Activated CD4-positive, alpha-beta T cell treated with anti-CD3 and anti-CD28 coated beads, Interleukin-10, Interleukin-2, amounts not matched to agents 100 ng/mL and 50 ng/mL, durations not matched to agents 16 hours and 8 hours (primary cell): ENCODE results near the gene ABCA9.
"Not testable (repeated sequence)": the region's sequence is repeated elsewhere in the genome, so short reads cannot be mapped to it uniquely, and the experiment has no call there.

Experiments used
- DNase-seq: peaks from one replicate; pipeline ENCODE4 v3.0.0-alpha.2; 2020

The ABCA9 gene

DNA sequence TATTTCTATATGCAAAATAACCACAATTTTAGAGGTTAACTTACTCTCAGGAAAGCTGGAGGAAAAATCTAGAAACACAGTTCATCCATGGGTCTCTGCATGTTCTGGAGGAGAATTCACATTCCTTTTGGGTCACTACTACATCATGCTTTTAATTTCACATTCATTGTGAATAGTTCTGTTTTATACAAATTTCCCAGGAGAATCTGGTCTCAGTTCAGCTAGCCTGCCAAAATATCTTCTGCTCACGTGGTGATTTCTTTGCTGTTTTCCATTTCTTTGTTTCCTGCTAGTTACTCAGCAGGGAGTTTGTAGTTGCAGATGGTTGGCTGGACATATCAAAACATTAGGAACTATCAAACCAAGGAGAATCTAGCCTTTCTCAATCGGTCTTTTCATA lies at the start of gene ABCA9:
TSS of gene ABCA9 (minus strand) at position 106 of the 400 bp plus-strand sequence. CDS start 9,801 bp downstream, outside the sequence.
- no peak for DNase-seq

DNA sequence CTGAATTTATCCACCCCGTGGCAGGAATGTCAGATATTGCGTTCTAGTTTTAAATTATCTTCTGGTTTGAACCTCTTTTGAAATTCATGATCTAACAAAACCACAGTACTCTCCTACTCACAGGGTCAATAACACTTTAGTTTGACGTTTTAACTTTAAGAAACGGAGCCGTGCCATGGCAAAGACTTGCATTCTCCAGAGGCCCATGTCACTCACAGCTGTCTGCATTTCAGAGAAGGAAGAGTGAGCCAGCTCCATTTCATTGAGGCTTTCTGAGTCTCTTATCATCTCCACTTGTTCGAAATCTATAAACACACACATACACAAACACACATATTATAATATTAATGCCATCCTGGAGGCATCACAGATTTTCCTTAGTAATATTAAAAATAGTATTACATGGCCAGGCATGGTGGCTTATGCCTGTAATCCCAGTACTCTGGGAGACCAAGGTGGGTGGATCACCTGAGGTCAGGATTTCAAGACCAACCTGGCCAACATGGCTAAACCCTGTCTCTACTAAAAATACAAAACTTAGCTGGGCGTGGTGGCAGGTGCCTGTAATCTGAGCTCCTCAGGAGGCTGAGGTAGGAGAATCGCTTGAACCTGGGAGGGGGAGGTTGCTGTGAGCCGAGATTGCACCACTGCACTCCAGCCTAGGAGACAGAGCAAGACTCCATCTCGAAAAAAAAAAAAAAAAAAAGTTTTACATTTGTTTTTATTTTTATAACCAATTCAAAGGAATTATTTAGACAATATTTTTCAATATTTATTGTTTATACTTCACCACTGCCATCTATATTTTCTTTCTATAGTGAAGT lies 45.4 kb upstream of the ABCA9 start:
- DNase-seq: no peak

- DNase-seq: no peak
These were observed 43.0 kb upstream of the ABCA9 start for GRCh38 chr17:69103557-69104233.

DNA sequence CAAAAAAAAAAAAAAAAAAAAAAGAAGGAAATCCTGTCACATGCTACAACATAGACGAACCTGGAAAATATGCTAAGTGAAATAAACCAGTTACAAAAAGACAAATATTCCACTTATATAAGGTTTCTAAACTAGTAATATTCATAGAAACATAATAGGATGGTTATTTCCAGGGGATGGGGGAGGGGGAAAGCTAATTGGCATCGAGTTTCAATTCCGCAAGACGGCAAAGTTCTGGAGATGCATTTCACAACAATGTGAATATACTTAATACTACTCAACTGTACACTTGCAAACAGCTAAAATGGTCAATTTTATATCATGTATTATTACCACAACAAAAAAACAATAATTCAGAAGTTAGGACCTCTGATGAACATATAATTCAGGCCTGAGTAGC lies 37.9 kb upstream of the ABCA9 start:
- no peak for DNase-seq

DNA sequence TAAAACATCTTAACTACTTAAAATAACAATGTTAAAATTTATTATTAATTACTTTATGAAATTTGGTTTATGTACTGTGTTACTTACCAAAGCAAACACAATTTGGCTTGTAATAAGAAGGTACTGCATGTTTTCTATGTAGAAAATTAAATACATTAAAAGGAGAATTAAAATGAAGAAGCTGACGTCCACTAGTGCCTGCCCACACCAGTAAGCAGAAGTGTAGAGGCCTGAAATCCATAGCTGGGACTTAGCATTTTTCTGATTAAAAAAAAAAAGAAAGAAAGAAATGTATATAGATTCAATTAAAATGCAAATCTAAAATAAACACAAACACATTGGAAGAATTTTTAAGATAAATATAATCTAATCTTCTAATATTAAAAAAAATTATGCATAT lies 35.8 kb upstream of the ABCA9 start:
- no peak for DNase-seq

DNA sequence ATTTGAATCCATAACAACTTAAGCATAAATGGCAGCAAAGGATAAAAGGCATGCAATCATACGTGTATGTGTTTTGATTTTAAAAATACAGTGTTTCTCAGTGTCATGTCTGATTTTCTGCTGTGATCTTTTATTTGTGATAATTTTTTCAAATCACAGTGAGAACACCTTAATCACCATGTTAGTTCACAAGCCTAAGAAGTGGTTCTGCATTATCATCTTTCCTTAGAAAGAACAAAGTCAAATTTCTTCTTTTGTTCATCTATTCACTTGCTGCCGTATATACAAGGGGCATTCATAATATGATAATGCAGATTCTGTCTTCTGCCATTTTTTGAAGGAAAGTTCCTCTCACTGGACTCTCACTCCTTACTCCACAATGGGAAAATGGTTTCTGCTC lies 33.3 kb upstream of the ABCA9 start:
- DNase-seq: no peak

GRCh38 chr17:69093279-69093789 lies 32.6 kb upstream of the ABCA9 start:
- DNase-seq: no peak

DNA sequence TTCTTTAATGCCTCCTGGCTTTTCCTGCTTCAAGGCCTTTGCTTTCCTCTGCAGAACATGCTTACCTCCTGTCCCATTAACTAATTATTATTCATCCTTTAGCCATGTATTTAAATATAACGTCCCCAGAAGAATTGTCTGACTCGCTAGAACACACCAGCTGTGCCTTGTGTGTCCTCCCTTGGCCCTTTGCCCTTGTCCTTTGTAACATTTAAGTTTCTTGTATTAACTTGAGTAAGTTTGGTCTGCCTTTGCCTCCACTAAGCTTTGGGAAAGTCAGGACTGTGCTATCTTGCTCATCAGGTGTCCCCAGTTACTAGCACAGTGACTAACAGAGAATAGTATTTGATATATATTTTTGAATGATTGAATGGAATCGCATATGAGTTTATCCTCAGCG lies 29.6 kb upstream of the ABCA9 start:
- no peak for DNase-seq

GRCh38 chr17:69088643-69089200 lies 28.0 kb upstream of the ABCA9 start:
- DNase-seq: no peak

GRCh38 chr17:69086641-69087040 lies 25.9 kb upstream of the ABCA9 start:
- no peak for DNase-seq

- no peak for DNase-seq
These were observed 24.2 kb upstream of the ABCA9 start for GRCh38 chr17:69084911-69085310.

DNA sequence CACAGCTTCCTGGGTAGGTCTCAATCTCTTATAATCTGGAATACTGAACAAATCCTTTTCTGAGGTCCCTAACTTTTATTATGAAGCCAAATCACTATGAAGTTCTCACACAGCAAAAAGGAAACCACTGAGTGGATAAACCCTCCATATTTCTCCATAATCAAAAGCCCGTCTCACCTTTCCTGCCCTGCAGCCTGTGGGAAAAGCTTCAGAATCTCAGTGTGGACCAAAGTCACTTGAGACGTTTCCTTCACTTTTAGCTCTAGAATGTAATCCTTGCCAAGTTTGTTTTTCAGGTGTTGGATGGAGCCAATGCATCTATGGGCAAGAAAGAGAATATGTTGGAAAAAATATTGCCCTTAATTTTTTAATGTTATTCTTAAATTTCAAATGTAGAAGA lies 22.0 kb upstream of the ABCA9 start:
- no peak for DNase-seq

DNA sequence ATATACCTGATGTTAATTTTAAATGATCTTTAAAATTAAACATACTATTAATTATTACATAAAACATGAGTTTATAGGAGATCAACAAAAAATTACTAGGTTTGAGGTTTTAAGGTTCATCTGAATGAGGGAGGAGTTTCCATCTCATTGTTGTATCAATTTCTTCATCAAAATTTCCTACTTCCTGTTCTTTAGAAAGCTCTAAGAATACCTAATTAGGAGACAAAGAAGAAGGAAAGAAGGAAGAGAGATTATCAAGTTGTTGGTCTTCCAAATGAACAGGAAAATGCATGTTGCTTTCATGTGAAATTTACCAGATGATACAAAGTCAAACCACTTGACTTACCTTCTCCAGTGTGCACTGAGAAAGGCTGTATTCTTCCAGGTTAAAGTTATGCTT lies 18.1 kb upstream of the ABCA9 start:
- no peak for DNase-seq

DNA sequence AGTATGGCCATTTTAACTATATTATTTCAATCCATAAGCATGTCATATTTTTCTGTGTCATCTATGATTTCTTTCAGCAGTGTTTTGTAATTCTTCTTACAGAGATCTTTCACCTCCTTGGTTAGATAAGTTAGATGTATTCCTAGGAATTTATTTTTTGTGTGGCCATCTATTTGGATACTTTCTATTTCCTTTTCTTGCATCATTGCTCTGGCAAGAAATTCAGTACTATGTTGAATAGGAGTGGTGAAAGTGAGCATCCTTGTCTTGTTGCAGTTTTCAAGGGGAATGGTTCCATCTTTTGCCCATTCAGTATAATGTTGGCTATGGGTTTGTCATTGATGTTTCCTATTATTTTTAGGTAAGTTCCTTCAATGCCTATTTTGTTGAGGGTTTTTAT lies 15.1 kb upstream of the ABCA9 start:
- no peak for DNase-seq

DNA sequence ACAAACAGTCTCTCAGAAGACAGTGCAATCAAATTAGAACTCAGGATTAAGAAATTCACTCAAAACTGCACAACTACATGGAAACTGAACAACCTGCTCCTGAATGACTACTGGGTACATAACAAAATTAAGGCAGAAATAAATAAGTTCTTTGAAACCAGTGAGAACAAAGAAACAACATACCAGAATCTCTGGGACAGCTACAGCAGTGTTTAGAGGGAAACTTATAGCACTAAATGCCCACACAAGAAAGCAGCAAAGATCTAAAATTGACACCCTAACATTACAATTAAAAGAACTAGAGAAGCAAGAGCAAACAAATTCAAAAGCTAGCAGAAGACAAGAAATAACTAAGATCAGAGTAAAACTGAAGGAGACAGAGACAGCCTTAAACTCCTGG lies 12.7 kb upstream of the ABCA9 start:
- not testable (repeated sequence) for DNase-seq

DNA sequence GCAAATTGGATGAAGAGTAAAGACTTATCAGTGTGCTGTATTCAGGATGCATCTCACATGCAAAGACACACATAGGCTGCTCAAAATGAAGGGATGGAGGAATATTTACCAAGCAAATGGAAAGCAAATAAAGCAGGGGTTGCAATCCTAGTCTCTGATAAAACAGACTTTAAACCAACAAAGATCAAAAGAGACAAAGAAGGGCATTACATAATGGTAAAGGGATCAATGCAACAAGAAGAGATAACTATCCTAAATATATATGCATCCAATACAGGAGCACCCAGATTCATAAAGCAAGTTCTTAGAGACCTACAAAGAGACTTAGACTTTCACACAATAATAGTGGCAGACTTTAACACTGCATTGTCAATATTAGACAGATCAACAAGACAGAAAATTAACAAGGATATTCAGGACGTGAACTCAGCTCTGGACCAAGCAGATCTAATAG lies 12.1 kb upstream of the ABCA9 start:
- DNase-seq: not testable (repeated sequence)

- not testable (repeated sequence) for DNase-seq
These were observed 10.5 kb upstream of the ABCA9 start for GRCh38 chr17:69071233-69071586.

DNA sequence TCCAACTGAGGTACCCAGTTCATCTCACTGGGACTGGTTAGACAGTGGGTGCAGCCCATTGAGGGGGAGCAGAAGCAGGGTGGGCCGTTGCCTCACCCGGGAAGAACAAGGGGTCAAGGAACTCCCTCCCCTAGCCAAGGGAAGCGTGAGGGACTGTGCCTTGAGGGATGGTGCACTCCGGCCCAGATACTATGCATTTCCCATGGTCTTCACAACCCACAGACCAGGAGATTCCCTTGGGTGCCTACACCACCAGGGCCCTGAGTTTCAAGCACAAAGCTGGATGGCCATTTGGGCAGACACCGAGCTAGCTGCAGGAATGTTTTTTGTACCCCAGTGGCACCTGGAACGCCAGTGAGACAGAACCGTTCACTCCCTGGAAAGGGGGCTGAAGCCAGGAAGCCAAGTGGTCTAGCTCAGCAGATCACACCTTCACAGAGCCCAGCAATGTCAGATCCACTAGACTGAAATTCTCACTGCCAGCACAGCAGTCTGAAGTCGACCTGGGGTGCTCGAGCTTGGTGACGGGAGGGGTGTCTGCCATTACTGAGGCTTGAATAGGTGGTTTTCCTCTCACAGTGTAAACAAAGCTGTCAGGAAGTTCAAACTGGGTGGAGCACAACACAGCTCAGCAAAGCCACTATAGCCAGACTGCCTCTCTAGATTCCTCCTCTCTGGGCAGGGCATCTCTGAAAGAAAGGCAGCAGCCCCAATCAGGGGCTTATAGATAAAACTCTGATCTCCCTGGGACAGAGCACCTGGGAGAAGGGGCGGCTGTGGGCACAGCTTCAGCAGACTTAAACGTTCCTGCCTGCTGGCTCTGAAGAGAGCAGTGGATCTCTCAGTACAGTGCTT lies 9.9 kb upstream of the ABCA9 start:
- DNase-seq: not testable (repeated sequence)

DNA sequence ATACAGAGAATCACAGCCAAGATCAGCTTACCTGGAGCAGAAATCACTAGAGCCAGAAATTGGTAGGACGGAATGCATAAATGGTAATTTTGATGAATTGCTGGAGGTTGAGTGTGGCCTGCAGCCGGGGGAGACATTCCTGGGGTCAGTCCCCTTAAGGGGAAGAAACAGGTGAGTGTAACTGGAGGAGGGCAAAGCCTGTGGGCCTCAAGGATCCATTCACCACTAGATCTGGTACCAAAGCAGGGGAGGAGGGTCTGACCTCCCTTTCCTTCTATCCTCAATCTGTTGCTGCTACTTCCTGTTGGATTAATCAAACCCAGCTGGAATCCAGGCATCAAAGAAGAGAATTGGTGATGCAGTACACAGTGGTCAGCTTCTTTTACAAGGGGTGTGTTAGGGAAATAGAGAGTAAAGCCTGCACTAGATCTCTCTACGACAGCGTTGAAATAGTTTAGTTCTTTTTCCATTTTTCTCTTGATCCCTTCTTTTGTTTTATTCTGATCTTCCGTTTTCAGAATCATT lies 8.6 kb upstream of the ABCA9 start:
- DNase-seq: no peak

DNA sequence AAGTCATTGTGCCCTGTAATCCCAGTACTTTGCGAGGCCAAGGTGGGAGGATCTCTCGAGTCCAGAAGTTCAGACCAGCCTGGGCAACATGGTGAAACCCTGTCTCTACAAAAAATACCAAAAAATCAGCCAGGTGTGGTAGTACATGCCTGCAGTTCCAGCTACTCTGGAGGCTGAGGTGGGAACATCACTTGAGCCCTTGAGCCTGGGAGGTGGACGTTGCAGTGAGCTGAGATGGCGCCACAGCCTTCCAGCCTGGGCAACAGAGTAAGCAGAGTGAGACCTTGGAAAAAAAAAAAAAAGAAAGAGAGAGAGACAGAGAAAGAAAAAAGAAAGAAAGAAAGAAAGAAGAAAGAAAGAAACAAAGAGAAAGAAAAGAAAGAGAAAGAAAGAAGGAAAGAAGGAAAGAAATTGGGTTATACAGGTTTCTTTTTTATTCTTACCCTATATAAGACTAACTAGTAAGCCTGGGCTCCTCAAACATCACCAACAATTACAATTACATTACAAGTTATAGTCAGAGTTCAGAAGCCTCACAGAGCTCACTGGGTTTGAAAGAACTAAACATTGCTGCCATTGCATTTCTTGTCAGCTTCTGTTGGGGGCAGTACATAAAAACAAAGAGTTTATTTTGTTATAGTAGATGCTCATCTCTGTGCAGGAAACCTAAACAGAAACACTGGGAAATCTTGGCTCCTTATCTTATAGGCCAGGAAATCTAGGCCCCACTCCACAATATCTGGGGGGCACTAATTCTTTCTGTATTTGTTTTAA lies 6.7 kb upstream of the ABCA9 start:
- no peak for DNase-seq

DNA sequence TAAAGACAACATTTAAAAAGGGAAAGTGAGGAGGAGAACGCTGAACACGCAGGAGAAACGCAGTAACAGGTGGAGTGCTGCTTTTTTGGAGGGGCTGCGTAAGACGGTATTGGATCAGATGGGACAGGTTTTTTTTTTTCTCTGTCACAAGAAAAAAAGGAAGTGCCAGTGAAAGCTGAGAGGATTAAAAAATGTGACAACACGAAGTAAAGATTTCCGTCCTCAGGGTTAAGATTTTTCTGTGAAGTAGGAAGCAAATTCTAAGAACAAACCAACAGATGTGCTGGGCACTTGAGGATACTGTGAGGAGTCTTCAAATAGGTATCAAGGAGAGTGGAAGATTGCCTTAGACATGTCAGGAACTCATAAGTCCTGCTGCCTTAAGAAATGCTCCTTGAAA lies 5.8 kb upstream of the ABCA9 start:
- DNase-seq: no peak

- DNase-seq: no peak
These were observed 4.4 kb upstream of the ABCA9 start for GRCh38 chr17:69065113-69065512.
